ENCODE data around the gene MREG.

The MREG gene

DNA sequence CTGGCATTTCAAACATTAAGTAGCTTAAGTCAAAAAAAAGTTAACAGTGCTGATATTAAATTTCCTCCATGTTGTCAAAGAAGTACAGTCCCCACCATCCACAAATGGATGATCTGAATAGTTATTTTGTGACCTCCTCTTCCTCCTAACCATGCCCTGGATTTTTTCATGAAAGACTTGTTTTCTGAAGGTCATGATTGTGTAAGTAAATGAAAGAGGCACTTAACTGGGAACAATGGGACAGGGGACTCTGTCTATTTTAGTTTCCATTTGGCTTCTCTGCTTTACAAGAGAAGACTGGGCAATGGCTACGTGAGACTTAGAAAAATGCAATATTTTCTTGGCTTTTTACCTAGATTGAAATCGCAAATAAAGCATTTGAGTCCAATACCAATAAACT, 36.1 kb upstream of the MREG start:
- no peak overlapping the region for H3K4me3 ChIP-seq (ENCODE audit: insufficient read length, low read depth)
- H3K27me3 ChIP-seq (ENCODE audit: insufficient read depth, insufficient read length), result no peaks in the 10 kb centered on the region
- H3K9me3 ChIP-seq (ENCODE audit: insufficient read depth, low read length), result no peaks in the 10 kb centered on the region
- H3K4me1 ChIP-seq (ENCODE audit: insufficient read depth, insufficient read length), result no peaks in the 10 kb centered on the region
- TF ChIP-seq YY1 (IDR thresholded peaks at IDR 0.05; ENCODE audit: insufficient read depth, insufficient read length) (no peak), ZNF274 (IDR thresholded peaks at IDR 0.05; ENCODE audit: low read depth, low read length) (no peak), SUZ12 (IDR thresholded peaks at IDR 0.05; ENCODE audit: extremely low read depth, insufficient read depth, insufficient read length) (no peak)
- DNase-seq (ENCODE audit: low read depth, low spot score), result no peak
- peaks cover 12% of the 10 kb centered on the region for H3K36me3 ChIP-seq (ENCODE audit: insufficient read depth, insufficient read length, low read length)
- H3K9ac ChIP-seq (ENCODE audit: insufficient read length, low read depth), result no peak overlapping the region

DNA sequence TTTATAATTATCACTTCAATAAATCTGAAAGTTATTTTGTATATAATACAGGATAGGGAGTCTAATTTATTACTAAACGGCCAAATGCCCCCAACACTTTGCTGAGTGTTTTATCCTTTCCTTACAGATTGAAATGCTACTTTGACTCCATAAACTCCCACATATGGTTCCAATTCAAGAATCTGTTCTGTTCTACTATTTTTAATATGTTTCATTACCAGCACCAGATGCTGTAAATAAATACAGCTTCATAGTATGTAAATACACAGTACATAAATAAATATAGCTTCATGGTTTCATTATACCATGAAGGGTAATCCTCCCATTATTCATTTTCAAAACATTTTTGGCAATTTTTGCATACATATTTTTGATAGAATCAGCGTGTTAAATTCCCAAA, 34.0 kb upstream of the MREG start:
- Histone ChIP-seq H3K4me1 (ENCODE audit: insufficient read depth, insufficient read length) (no peaks in the 10 kb centered on the region), H3K27me3 (ENCODE audit: insufficient read depth, insufficient read length) (no peaks in the 10 kb centered on the region), H3K4me3 (ENCODE audit: insufficient read length, low read depth) (no peak overlapping the region), H3K9ac (ENCODE audit: insufficient read length, low read depth) (no peak overlapping the region), H3K36me3 (ENCODE audit: insufficient read depth, insufficient read length, low read length) (peaks cover 21% of the 10 kb centered on the region), H3K9me3 (ENCODE audit: insufficient read depth, low read length) (no peaks in the 10 kb centered on the region)
- TF ChIP-seq ZNF274 (IDR thresholded peaks at IDR 0.05; ENCODE audit: low read depth, low read length) (no peak), YY1 (IDR thresholded peaks at IDR 0.05; ENCODE audit: insufficient read depth, insufficient read length) (no peak), SUZ12 (IDR thresholded peaks at IDR 0.05; ENCODE audit: extremely low read depth, insufficient read depth, insufficient read length) (no peak)
- no peak for DNase-seq (ENCODE audit: low read depth, low spot score)

DNA sequence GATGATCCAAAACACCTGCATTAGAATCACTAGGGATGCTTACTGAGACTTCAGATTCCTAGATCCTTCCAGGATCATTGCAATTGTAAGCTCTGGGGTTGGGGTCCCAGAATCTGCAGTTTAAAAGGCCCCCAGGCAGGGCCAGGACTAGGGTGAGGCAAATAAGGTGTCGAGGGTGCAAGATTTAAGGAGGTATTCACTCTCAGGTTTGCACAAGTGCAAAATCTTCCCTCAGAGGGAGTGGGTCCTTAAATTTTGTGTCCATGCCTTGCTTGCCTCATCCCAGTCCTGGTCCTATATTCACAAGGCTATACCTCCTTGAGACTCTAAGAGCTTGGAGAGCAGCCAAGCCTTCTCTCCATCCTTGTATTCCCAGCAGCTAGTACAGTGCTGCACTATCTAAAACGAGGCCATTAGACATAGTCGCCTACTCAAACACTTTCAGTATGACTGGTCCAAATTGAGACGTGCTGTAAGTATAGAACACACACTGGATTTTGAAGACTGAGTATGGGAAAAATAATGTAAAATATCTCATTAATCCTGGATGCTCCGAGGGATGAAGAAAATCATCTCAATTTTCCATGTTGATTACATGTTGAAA, 31.6 kb upstream of the MREG start:
- peaks cover 24% of the 10 kb centered on the region for H3K36me3 ChIP-seq (ENCODE audit: insufficient read depth, insufficient read length, low read length)
- DNase-seq (ENCODE audit: low read depth, low spot score), result no peak
- H3K9ac ChIP-seq (ENCODE audit: insufficient read length, low read depth), result no peak overlapping the region
- no peaks in the 10 kb centered on the region for H3K9me3 ChIP-seq (ENCODE audit: insufficient read depth, low read length)
- no peak overlapping the region for H3K4me3 ChIP-seq (ENCODE audit: insufficient read length, low read depth)
- H3K4me1 ChIP-seq (ENCODE audit: insufficient read depth, insufficient read length), result no peaks in the 10 kb centered on the region
- TF ChIP-seq SUZ12 (IDR thresholded peaks at IDR 0.05; ENCODE audit: extremely low read depth, insufficient read depth, insufficient read length) (no peak), ZNF274 (IDR thresholded peaks at IDR 0.05; ENCODE audit: low read depth, low read length) (no peak), YY1 (IDR thresholded peaks at IDR 0.05; ENCODE audit: insufficient read depth, insufficient read length) (no peak)
- no peaks in the 10 kb centered on the region for H3K27me3 ChIP-seq (ENCODE audit: insufficient read depth, insufficient read length)

DNA sequence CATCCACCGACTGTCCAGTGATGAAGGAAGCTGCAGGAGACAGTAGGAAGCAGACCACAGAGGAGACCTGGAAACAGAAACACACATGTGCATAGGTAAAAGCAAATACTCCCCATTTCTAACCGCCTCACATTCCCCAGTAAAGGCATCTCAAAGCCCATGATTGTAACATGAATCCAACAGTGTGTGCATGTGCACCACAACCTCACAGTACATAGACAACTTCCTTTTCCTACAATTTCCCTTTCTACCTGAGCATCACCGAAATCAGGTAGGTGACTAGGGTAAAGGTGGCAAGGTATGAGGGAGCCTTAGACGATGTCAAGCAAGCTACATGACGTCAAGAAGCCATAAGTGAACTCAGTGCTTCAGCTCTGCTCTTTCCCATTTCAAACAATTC, 30.6 kb upstream of the MREG start:
- Histone ChIP-seq H3K27me3 (ENCODE audit: insufficient read depth, insufficient read length) (no peaks in the 10 kb centered on the region), H3K4me3 (ENCODE audit: insufficient read length, low read depth) (no peak overlapping the region), H3K9me3 (ENCODE audit: insufficient read depth, low read length) (no peaks in the 10 kb centered on the region), H3K9ac (ENCODE audit: insufficient read length, low read depth) (no peak overlapping the region), H3K4me1 (ENCODE audit: insufficient read depth, insufficient read length) (no peaks in the 10 kb centered on the region), H3K36me3 (ENCODE audit: insufficient read depth, insufficient read length, low read length) (peaks cover 24% of the 10 kb centered on the region)
- TF ChIP-seq SUZ12 (IDR thresholded peaks at IDR 0.05; ENCODE audit: extremely low read depth, insufficient read depth, insufficient read length) (no peak), ZNF274 (IDR thresholded peaks at IDR 0.05; ENCODE audit: low read depth, low read length) (no peak)
- no peak for DNase-seq (ENCODE audit: low read depth, low spot score)

DNA sequence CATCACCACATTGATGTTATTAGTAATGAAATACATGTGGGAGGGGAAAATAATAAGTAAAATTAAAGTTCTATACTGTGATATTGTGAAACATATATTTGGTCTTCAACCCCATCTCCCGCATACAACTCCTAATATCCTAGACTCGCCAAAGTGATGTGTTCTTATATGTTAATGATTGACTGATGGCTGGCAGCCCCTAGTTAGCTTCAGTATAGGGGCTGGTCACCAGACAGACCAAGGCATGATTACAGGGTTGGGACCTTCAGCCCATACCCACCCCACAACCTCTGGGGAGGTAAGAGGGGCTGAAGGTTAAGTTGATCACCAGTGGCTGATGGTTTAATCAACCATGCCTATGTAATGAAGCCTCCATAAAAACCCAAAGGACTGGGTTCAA, 28.1 kb upstream of the MREG start:
- no peaks in the 10 kb centered on the region for H3K4me1 ChIP-seq (ENCODE audit: insufficient read depth, insufficient read length)
- no peak overlapping the region for H3K4me3 ChIP-seq (ENCODE audit: insufficient read length, low read depth)
- no peaks in the 10 kb centered on the region for H3K9me3 ChIP-seq (ENCODE audit: insufficient read depth, low read length)
- peaks cover 17% of the 10 kb centered on the region for H3K36me3 ChIP-seq (ENCODE audit: insufficient read depth, insufficient read length, low read length)
- H3K27me3 ChIP-seq (ENCODE audit: insufficient read depth, insufficient read length), result no peaks in the 10 kb centered on the region
- no peak for TF ChIP-seq ZNF274 (IDR thresholded peaks at IDR 0.05; ENCODE audit: low read depth, low read length)
- no peak overlapping the region for H3K9ac ChIP-seq (ENCODE audit: insufficient read length, low read depth)
- DNase-seq (ENCODE audit: low read depth, low spot score), result no peak

DNA sequence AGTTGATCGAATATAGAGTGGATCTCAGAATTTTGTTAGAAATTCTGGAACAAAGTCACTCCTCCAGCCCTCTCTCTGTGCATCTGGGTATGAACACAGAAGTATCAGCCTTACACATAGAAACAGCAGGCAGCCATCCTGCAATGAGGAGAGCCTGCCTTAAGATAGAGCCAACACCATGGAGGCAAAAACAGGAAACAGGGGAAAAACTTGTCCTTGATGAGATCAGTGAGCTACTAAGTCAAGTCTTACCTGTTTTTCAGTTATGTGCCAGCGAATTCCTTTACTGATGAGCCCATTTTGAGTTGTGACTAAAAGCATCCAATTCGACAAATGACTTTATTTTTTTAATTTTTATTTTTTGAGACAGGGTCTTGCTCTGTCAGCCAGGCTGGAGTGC, 26.6 kb upstream of the MREG start:
- no peaks in the 10 kb centered on the region for H3K27me3 ChIP-seq (ENCODE audit: insufficient read depth, insufficient read length)
- no peak overlapping the region for H3K9ac ChIP-seq (ENCODE audit: insufficient read length, low read depth)

DNA sequence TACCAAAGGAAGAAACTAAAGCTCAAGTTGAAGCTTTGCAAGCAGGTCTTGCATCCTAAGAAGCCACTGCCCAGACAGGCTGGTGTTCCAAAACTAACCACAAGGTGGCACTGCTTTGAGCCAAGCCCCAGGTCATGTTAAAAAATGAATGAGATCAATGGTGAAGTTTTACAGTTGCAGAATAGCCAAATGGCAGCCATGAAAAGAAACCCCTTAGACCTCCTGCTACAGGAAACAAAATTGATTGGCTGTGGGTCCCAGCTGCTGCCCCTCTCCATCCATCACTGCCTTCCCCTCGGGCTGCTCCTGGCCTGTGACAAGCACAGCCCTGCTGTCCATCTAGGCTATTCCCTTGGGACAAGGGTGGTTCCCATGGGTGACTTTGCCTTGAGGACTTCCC, 20.7 kb upstream of the MREG start:
- Histone ChIP-seq H3K4me1 (ENCODE audit: insufficient read depth, insufficient read length) (no peaks in the 10 kb centered on the region), H3K36me3 (ENCODE audit: insufficient read depth, insufficient read length, low read length) (peaks cover 6% of the 10 kb centered on the region), H3K9me3 (ENCODE audit: insufficient read depth, low read length) (no peaks in the 10 kb centered on the region), H3K9ac (ENCODE audit: insufficient read length, low read depth) (no peak overlapping the region), H3K27me3 (ENCODE audit: insufficient read depth, insufficient read length) (no peaks in the 10 kb centered on the region), H3K4me3 (ENCODE audit: insufficient read length, low read depth) (no peak overlapping the region)
- TF ChIP-seq ZNF274 (IDR thresholded peaks at IDR 0.05; ENCODE audit: low read depth, low read length), result no peak
- TF ChIP-seq SUZ12 (IDR thresholded peaks at IDR 0.05; ENCODE audit: extremely low read depth, insufficient read depth, insufficient read length), result no peak
- no peak for TF ChIP-seq YY1 (IDR thresholded peaks at IDR 0.05; ENCODE audit: insufficient read depth, insufficient read length)
- DNase-seq (ENCODE audit: low read depth, low spot score), result peak; percentile 78

More for the DNA sequence above, 26.6 kb upstream of the MREG start:
- Histone ChIP-seq H3K36me3 (ENCODE audit: insufficient read depth, insufficient read length, low read length) (peaks cover 17% of the 10 kb centered on the region), H3K4me1 (ENCODE audit: insufficient read depth, insufficient read length) (no peaks in the 10 kb centered on the region), H3K9me3 (ENCODE audit: insufficient read depth, low read length) (no peaks in the 10 kb centered on the region), H3K4me3 (ENCODE audit: insufficient read length, low read depth) (no peak overlapping the region)
- TF ChIP-seq ZNF274 (IDR thresholded peaks at IDR 0.05; ENCODE audit: low read depth, low read length) (no peak), YY1 (IDR thresholded peaks at IDR 0.05; ENCODE audit: insufficient read depth, insufficient read length) (no peak), SUZ12 (IDR thresholded peaks at IDR 0.05; ENCODE audit: extremely low read depth, insufficient read depth, insufficient read length) (no peak)
- DNase-seq (ENCODE audit: low read depth, low spot score), result no peak

DNA sequence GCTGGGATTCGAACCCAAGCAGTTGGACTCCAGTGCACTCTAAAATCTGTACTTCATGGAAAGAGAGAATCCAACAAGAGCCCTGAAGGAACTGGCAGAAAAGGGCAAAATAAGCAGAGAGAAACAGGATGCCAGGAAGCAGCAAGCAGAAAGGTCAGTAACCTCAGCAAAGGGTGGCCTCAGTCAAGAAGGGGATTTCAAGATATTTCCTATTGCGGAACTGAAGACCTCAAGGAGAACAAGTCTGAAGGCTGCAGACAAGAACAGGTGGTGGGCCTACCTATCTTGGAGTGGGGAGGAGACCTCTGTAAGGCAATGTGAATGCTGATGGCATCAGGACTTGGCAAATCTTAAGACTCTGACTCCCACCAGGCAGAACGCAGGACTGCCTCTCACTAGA, 20.1 kb upstream of the MREG start:
- Histone ChIP-seq H3K27me3 (ENCODE audit: insufficient read depth, insufficient read length) (no peaks in the 10 kb centered on the region), H3K36me3 (ENCODE audit: insufficient read depth, insufficient read length, low read length) (peaks cover 6% of the 10 kb centered on the region), H3K9me3 (ENCODE audit: insufficient read depth, low read length) (no peaks in the 10 kb centered on the region), H3K4me3 (ENCODE audit: insufficient read length, low read depth) (no peak overlapping the region), H3K9ac (ENCODE audit: insufficient read length, low read depth) (no peak overlapping the region), H3K4me1 (ENCODE audit: insufficient read depth, insufficient read length) (no peaks in the 10 kb centered on the region)
- no peak for TF ChIP-seq ZNF274 (IDR thresholded peaks at IDR 0.05; ENCODE audit: low read depth, low read length)
- no peak for TF ChIP-seq SUZ12 (IDR thresholded peaks at IDR 0.05; ENCODE audit: extremely low read depth, insufficient read depth, insufficient read length)
- TF ChIP-seq YY1 (IDR thresholded peaks at IDR 0.05; ENCODE audit: insufficient read depth, insufficient read length), result no peak
- no peak for DNase-seq (ENCODE audit: low read depth, low spot score)

Measured in NT2/D1 (cell line).